GM21423 (cell line): ENCODE results near the gene CLN3.
"Not testable (repeated sequence)": the region's sequence is repeated elsewhere in the genome, so short reads cannot be mapped to it uniquely, and the experiment has no call there.

Experiments used
- ATAC-seq: cut with Tn5 transposase; IDR thresholded peaks from one replicate; pipeline ENCODE4 v1.9.1; 2021; ENCODE audit warnings: mild to moderate bottlenecking, moderate library complexity; ENCODE audit not compliant: unreplicated experiment

CLN3 gene

DNA sequence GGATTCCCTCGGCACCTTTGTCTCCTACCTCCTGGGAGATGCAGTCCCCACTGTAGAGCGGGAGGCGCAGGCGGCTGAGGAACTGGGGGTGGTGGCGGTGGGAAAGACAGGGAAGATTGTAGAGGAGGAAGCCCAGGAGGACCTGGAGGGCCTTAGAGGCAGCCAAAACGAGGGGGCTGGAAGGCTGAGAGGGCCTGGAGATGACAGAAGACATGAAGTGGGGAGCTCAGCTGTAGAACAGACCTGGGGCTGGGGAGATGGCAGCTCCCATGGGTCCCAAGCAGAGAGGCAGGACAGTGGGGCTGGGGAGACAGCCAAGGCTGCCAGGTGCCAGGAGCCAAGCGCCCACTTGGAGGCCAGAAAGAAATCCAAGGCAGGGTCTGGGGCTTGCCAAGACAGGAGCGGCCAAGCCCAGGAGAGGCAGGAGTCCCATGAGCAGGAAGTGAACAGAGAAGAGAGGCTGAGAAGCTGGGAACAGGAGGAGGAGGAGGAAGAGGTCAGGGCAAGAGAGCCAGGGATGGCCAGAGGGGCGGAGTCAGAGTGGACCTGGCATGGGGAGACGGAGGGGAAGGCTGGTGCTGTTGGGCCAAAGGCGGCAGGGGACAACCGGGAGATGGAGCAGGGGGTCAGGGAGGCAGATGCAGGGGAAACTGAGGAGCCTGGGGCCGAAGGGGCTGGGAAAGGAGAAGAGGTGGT lies 3.4 kb upstream of the CLN3 start:
- ATAC-seq, result no peak

DNA sequence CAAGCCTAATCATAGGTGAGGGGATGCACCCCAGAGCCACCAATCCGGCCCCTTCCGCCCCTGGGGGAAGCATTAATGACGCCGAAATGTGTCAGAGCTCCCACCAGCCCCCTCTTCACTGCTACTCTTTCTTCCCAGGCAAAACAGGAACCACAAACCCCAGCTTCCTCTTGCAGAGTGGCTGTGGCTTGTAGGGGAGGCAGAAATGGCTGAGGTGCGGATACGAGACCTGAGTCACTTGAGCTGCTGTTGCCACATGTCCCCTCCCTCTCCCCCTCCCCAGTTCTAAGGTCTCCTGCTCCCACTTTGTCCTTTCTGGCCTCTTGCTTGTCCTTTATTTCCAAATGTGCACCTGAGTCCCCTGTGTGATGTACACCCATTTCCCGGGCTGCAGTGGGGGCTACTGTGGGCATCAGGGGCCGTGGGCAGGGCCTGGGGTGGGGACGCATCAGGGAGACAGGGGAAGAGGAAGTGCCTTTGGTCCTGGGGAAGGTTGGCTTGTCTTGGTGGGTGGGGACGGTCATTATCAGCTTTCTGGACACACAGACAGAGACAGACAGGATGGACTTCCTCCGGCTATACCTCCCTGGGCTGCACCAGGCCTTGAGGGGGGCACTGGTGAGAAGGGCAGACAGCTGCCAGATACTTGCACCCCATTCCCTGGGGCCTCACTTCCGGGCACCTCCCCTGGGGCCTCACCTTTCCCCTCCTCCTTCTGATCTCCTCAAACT lies 2.4 kb upstream of the CLN3 start, which contains the start of gene APOBR:
Gene APOBR, plus strand, starts transcription at position 523 of the 731 bp plus-strand sequence. Its CDS starts 39 bp downstream, at position 562.
- peak; percentile 49 for ATAC-seq

- ATAC-seq, result no peak
Measured at GRCh38 chr16:28492511-28492910, 637 bp upstream of the CLN3 start.

DNA sequence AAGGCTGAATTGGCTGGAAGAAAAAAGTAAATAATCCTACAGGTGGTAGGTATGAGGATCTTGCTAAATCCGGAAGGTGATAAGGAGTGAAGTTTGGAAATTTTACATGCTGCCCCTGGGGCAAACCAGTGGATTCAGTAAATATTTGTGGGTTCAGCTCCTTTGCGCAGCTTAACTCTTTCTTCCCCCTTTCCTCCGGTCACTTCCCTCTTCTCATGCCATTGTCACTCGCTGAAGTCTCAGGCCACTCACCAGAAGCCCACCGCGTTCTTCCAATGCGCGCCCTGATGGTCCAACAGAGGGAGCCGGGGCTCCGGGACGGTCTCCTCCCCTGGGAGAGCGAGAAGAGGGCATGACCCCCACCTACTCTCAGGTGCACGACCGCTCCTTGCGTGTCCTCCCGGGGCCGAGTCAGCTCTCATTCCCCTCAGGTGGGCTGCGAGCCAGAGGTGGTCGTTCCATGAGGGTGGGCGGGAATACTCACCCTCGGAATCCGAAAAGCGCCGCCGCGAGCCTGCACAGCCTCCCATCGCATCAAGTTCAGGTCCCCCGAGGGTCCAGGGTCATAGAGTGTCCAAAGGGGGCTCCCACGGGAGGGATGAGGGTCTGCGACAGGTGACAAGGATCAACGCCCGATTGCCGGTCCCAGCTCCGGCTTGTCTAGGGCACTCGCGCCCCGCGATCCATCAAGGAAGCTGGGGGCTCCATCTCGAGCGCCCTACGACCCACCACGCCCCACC lies 474 bp downstream of the CLN3 start:
- ATAC-seq, result no peak

DNA sequence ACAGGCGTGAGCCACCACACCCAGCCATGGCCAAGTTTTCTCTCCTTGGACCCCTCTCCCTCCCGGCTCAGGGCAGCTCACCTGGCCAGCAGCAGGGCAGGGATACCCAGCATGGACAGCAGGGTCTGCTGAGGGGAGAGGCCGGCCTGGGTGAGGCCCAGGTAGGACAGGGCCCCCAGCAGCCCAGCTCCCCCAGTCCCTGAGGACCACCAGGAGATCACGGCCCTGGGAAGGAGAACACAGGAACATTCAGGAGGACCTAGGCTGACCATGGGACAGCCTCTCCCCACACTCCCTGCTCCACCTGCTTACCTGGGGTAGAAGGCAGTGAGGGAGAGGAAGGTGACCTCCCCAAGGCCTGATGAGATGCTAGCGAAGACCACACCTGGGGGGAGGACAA lies 5.6 kb downstream of the CLN3 start:
- ATAC-seq, result no peak

GRCh38 chr16:28483361-28483760 lies 8.5 kb downstream of the CLN3 start:
- ATAC-seq, result not testable (repeated sequence)

DNA sequence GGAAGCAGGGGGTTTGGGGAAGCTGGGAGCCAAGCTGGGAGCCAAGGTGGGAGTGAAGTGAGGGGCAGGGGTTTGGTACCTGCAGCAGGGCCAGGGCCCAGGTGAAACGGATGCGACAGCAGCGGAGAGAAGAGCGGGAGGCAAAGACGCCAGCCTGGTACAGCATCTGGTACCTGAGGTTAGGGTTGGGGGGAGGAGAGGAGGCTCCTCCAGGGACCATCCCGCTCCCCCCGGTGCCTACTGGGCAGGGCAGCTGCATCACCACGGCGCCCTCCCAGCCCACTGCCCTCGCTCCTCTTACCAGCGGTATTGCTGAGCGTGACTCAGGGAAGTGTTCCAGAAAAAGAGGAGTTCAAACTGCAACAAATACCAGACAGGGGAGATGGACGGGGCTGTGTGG lies 9.8 kb downstream of the CLN3 start:
- no peak for ATAC-seq

- no peak for ATAC-seq
Measured at GRCh38 chr16:28478506-28479180, 13.2 kb downstream of the CLN3 start.

DNA sequence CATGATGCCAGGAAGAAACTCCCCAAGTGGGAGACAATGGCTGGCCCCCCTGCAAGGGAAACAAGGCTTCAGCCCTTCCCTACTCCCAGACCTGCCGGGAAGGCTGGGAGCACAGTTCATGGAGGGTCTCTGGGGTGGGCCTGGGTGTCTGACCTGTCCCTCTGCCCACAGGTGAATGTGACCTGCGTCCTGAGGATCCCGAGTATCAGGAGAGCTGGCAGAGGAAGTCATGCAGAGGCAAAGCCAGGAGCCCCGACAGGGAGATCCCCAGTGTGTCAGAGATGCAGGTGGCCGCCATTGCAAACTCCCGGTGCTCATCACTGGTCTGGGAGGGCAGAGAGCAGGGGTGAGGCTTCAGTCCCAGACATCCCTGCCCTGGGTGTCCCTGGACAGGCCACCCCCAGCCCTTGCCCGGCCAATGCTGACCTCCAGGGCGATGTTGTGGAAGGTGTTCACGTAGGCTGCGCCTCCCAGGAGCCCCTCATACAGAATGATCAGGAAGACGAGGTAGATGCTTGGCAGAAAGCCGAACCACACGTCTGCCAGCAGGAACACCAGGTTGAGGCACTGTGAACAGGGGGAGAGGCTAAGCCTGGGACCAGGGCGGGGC lies 14.5 kb downstream of the CLN3 start:
- no peak for ATAC-seq

DNA sequence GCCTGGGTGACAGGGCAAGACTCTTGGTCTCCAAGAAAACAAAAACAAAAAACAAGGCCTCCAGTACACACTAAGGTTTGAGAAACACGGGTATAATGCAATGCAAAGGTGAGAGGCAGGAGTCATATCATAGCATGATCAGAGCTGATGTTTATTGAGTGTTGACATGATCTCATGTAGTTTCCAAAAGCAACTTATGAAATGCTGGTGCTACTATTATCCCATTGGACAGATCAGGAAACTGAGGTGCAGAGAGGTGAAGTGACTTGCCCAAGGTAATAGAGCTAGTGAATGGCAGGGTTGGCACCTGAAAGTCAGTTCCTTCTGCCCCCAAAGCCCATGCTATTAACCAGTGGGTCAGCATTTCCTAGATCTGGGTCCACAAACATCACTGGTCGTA lies 16.7 kb downstream of the CLN3 start:
- ATAC-seq, result no peak

DNA sequence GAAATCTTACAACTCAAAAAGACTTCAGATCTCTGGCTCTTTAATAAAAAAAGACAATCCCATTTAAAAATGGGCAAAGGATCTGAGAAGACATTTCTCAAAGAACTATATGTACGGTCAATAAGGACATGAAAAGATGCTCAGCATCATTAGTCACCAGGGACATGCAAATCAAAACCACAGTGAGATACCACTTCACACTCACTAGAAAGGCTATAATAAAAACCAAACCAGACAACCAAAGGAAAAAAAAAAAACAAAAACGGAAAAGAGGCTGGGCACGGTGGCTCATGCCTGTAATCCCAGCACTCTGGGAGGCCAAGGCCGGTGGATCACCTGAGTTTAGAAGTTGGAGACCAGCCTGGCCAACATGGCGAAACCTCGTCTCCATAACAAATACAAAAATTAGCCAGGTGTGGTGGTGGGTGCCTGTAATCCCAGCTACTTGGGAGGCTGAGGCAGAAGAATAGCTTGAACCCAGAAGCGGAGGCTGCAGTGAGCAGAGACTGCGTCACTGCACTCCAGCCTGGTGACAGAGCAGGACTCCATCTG lies 18.1 kb downstream of the CLN3 start:
- ATAC-seq, result no peak

DNA sequence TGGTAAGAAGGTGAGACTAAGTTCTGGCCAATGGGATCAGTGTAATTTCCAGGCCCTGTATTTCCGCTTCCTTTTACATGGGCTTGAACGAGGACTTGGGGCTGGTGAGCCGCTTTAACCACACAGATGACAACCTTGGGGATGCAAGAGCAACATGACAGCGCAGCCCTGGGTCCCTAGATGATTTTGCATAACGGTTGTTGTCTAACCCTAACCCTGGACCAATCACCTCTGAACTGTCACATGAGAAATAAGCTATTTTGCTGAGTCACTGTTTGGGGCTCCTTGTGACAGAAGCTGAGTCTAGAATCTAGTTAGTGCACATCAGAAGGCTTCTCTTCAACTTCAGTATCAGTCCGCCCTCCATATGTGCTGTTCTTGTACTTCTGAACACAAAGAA lies 44.8 kb downstream of the CLN3 start:
- ATAC-seq, result not testable (repeated sequence)

GRCh38 chr16:28446388-28446787 lies 45.5 kb downstream of the CLN3 start:
- not testable (repeated sequence) for ATAC-seq

GRCh38 chr16:28443943-28444342 lies 47.9 kb downstream of the CLN3 start:
- not testable (repeated sequence) for ATAC-seq

GRCh38 chr16:28438899-28439298 lies 53.0 kb downstream of the CLN3 start:
- ATAC-seq, result not testable (repeated sequence)

DNA sequence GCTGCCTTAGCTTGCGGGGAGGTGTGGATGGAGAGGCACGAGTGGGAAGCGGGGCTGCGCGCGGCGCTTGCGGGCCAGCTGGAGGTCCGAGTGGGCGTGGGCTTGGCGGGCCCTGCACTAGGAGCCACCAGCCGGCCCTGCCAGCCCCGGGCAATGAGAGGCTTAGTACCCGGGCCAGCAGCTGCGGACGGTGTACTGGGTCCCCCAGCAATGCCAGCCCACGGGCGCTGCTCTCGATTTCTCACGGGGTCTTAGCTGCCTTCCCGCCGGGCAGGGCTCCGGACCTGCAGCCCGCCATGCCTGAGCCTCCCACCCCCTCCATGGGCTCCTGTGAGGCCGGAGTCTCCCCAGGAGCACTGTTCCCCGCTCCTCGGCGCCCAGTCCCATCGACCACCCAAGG lies 56.5 kb downstream of the CLN3 start:
- not testable (repeated sequence) for ATAC-seq
